Activated T-cell treated with anti-CD3 and anti-CD28 coated beads, Interleukin-2, amount 50 U/mL, for 1 hour (primary cell): ENCODE results near the gene KRT72.

Experiments used
- DNase-seq: peaks from one replicate; pipeline ENCODE4 v3.0.0-alpha.2; 2020

The KRT72 gene

DNA sequence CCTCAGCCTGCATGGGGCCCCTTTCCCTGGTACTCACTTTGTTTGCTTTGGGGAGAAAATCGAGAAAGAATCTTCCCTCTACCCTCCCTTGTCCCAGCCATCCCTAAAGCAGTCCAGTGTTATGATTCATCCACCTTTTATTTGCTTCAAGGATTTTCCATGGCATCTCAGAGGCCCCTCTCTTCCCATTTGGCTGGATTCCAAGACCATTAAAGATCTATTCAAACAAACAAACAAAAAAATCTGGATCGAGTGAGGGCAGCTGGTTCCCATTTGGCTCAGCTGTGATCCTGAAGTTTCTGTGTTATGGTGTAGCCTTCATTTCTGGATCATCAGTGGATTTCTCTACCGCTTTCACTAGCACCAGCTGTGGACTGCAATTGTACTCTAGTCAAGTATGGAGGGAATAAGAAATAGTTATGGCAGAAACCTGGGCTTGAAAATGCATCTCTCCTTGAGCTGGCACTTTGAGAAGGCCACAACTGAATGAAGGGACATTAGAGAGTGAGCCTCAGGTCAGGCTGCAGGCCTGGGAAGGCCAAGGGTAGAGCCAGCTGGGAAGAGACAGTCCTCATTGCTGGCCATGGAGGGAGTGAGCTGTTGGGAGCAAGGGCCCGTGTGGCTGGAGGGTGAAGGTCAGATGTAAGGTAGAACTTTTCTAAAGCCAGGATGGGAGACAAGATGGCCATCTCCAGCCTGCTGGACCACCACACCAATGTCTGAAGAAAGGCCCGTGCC lies 62.0 kb downstream of the KRT72 start:
- DNase-seq: no peak

DNA sequence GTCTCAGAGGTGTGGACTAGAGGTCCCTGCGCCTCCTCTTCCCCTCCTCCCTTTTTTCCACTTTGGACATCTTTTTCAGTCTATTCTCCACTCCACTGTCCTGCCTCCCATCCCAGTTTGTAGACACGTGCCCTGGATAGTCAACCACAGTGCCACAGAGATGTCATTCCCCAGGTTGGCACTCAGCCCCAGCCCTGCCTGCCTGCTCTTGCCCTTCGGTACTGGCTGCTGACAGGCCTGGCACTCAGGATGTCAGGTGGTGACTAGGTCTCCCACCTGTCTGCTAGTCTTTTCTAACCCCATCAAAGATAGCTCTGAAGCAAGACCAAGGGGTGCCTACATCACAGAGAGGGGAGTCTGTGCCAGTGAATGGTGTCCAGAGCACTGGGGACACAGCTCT lies 64.2 kb downstream of the KRT72 start:
- DNase-seq: no peak
